Measurements from ENCODE around the gene HTATSF1. TPM values are rescaled to one million over a fixed set of nuclear protein-coding genes. Genes with fewer than 3 reads are reported as not detected.

The HTATSF1 gene
- total RNA-seq, 2 donors from 2014 or later = 61.5 to 76.2 TPM

GRCh38 chrX:136468391-136469103, 28.8 kb upstream of the HTATSF1 start:
- Histone ChIP-seq H3K9me3 (no peaks in the 10 kb centered on the region), H3K27ac (no peak overlapping the region), H3K36me3 (no peaks in the 10 kb centered on the region), H3K4me1 (no peaks in the 10 kb centered on the region), H3K4me3 (no peak overlapping the region), H3K27me3 (no peaks in the 10 kb centered on the region)
- no peak for TF ChIP-seq CTCF (IDR thresholded peaks at IDR 0.05)
- no peak for DNase-seq (ENCODE audit: low spot score)

- no peaks in the 10 kb centered on the region for H3K27me3 ChIP-seq
- DNase-seq (ENCODE audit: low spot score) = no peak
- H3K4me1 ChIP-seq = no peaks in the 10 kb centered on the region
- H3K27ac ChIP-seq = no peak overlapping the region
- no peak overlapping the region for H3K4me3 ChIP-seq
- H3K36me3 ChIP-seq = no peaks in the 10 kb centered on the region
- H3K9me3 ChIP-seq = no peaks in the 10 kb centered on the region
- no peak for TF ChIP-seq CTCF (IDR thresholded peaks at IDR 0.05)
Measured at GRCh38 chrX:136473663-136474062, 23.7 kb upstream of the HTATSF1 start.

- Histone ChIP-seq H3K36me3 (no peaks in the 10 kb centered on the region), H3K27ac (no peak overlapping the region), H3K4me3 (no peak overlapping the region), H3K4me1 (no peaks in the 10 kb centered on the region), H3K9me3 (no peaks in the 10 kb centered on the region), H3K27me3 (no peaks in the 10 kb centered on the region)
- TF ChIP-seq CTCF (IDR thresholded peaks at IDR 0.05) = no peak
- no peak for DNase-seq (ENCODE audit: low spot score)
Measured at GRCh38 chrX:136475236-136475635, 22.2 kb upstream of the HTATSF1 start.

- no peak for TF ChIP-seq CTCF (IDR thresholded peaks at IDR 0.05)
Measured at GRCh38 chrX:136476501-136476900, 20.9 kb upstream of the HTATSF1 start.

GRCh38 chrX:136477026-136477425, 20.4 kb upstream of the HTATSF1 start:
- H3K4me3 ChIP-seq = no peak overlapping the region
- H3K27me3 ChIP-seq = no peaks in the 10 kb centered on the region
- no peak for TF ChIP-seq CTCF (IDR thresholded peaks at IDR 0.05)
- no peak overlapping the region for H3K27ac ChIP-seq
- no peaks in the 10 kb centered on the region for H3K36me3 ChIP-seq
- H3K9me3 ChIP-seq = no peaks in the 10 kb centered on the region
- no peak for DNase-seq (ENCODE audit: low spot score)
- H3K4me1 ChIP-seq = no peaks in the 10 kb centered on the region

More at GRCh38 chrX:136476501-136476900, 20.9 kb upstream of the HTATSF1 start:
- Histone ChIP-seq H3K9me3 (no peaks in the 10 kb centered on the region), H3K27ac (no peak overlapping the region), H3K36me3 (no peaks in the 10 kb centered on the region), H3K27me3 (no peaks in the 10 kb centered on the region), H3K4me3 (no peak overlapping the region), H3K4me1 (no peaks in the 10 kb centered on the region)
- DNase-seq (ENCODE audit: low spot score) = no peak

- no peaks in the 10 kb centered on the region for H3K36me3 ChIP-seq
- H3K4me1 ChIP-seq = no peaks in the 10 kb centered on the region
- H3K9me3 ChIP-seq = no peaks in the 10 kb centered on the region
- H3K27ac ChIP-seq = no peak overlapping the region
- DNase-seq (ENCODE audit: low spot score) = no peak
- H3K4me3 ChIP-seq = no peak overlapping the region
- H3K27me3 ChIP-seq = no peaks in the 10 kb centered on the region
- TF ChIP-seq CTCF (IDR thresholded peaks at IDR 0.05) = no peak
Measured at GRCh38 chrX:136480383-136480782, 17.0 kb upstream of the HTATSF1 start.

All from right atrium auricular region (tissue), 2 donors.